GM12891 (cell line): ENCODE results near the gene COL6A1.

Source experiments
- PAX5 ChIP-seq: IDR thresholded peaks from 2 replicates; pipeline ENCODE4 v1.6.1; 2011; ENCODE audit warnings: low read length, moderate library complexity, mild to moderate bottlenecking; ENCODE audit not compliant: insufficient read depth, severe bottlenecking
- POLR2A ChIP-seq: IDR thresholded peaks from 2 replicates; pipeline ENCODE4 v1.6.1; 2011; ENCODE audit warnings: low read depth, low read length, control low read depth
- POLR2AphosphoS5 ChIP-seq: IDR thresholded peaks from 2 replicates; pipeline ENCODE4 v1.6.1; 2011; ENCODE audit warnings: low read depth, low read length, control low read depth
- POU2F2 ChIP-seq: IDR thresholded peaks from 2 replicates; pipeline ENCODE4 v1.6.1; 2011; ENCODE audit warnings: low read depth, mild to moderate bottlenecking, control low read depth, low read length, moderate library complexity
- SPI1 ChIP-seq: IDR thresholded peaks from 2 replicates; pipeline ENCODE4 v1.6.1; 2011; ENCODE audit warnings: low read depth, low read length, control low read depth
- TAF1 ChIP-seq: IDR thresholded peaks from 2 replicates; pipeline ENCODE4 v1.6.1; 2011; ENCODE audit warnings: low read depth, low read length, control low read depth

DNA sequence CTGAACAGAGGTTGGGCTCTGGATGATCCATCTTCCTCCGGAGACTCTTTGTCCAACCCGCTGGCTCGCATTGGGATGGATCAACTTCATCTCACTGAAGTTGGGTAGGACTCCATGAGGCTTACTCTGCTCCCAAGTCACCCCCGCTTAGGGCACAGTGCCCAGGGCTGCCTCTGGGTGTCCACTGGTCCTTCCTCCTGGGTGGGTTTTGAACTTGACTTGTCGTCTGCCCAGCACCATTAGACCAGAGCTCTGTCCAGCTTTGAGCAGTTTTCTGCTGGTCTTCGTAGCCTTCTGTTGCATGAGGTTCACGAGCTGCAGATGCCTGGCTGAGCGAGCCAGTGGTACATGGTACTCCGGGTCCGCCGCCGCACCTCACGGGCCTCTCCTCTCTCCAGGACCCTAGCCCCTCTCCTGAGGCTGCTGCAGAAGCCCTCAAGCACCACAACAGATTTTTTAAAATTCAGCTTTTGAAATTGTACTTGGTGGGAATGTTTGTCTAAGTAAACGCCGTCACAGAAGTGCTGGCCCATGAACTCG, 33.8 kb upstream of the COL6A1 start:
- no peak for TF ChIP-seq POLR2A
- TF ChIP-seq POLR2AphosphoS5 = no peak
- no peak for TF ChIP-seq TAF1
- TF ChIP-seq PAX5 = no peak
- TF ChIP-seq SPI1 = no peak
- no peak for TF ChIP-seq POU2F2
